NCI-H2227 treated with DMSO at 0.1 percent for 48 hours (cell line): ENCODE measurements around the gene SPTLC3.

Experiments
- DNase-seq: peaks from one replicate; lab custom pipeline; 2025; lab: John Stamatoyannopoulos, UW

The SPTLC3 gene

GRCh38 chr20:13186043-13186774 lies 177.4 kb downstream of the SPTLC3 start:
- DNase-seq, result no peak

- no peak for DNase-seq
These were observed 179.1 kb downstream of the SPTLC3 start for GRCh38 chr20:13187899-13188298.

DNA sequence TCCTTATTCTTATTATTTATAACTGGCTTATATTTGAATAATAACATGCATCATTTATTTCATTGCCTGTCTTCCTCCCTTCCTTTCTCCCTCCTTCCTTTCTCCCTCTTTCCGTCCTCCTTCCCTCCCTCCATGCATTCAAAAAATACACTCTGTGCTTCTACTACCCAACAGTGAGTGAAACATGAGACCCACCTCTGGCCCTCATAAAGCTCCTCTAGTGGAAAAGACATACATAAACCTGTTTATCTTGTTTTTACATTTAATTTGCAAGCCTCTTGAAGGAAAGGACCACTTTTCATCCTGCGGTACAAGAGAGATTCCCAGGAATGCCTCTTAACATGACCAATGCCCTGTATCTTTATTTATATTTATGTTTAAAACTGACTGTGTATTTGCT lies 190.5 kb downstream of the SPTLC3 start:
- DNase-seq, result no peak

- no peak for DNase-seq
These were observed 192.2 kb downstream of the SPTLC3 start for GRCh38 chr20:13200767-13201500.

GRCh38 chr20:13202565-13202964 lies 193.8 kb downstream of the SPTLC3 start:
- DNase-seq, result no peak

- no peak for DNase-seq
These were observed 196.7 kb downstream of the SPTLC3 start for GRCh38 chr20:13205425-13205824.

GRCh38 chr20:13205848-13206434 lies 197.2 kb downstream of the SPTLC3 start:
- no peak for DNase-seq

GRCh38 chr20:13207016-13207415 lies 198.2 kb downstream of the SPTLC3 start:
- DNase-seq, result no peak

GRCh38 chr20:13211956-13212618 lies 203.3 kb downstream of the SPTLC3 start:
- DNase-seq, result no peak

GRCh38 chr20:13212750-13213149 lies 204.0 kb downstream of the SPTLC3 start:
- DNase-seq, result no peak

DNA sequence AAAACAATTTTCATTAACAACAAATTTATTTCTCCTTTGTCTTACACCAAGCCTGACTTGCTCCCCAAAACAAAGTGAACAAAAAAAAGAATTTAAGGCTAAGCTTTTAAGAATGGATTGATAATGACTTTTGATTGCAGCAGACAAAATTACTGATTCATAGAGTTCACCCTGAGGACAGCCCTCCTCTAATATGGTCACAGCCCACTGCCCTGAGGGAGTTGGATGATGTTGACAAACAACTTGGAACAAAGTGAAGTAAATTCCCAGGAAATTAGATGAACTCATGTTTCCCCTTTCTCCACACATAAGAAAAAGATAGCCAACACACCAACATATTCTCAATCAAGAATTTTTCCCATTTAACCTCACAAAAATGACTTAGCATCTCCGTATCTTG lies 204.6 kb downstream of the SPTLC3 start:
- no peak for DNase-seq

- no peak for DNase-seq
These were observed 207.8 kb downstream of the SPTLC3 start for GRCh38 chr20:13216533-13216932.
